BLaER1 (cell line): ENCODE data around the gene ARHGAP42.
A peak's percentile ranks its signal among the peaks of the same experiment; 100 is the strongest.
"Not testable (repeated sequence)": the region's sequence is repeated elsewhere in the genome, so short reads cannot be mapped to it uniquely, and the experiment has no call there.

Experiments
- H3K27ac ChIP-seq: shearing (Covaris generic); formaldehyde crosslinking; 2 replicates; pipeline ENCODE4 v1.8.1; 2022
- H3K27me3 ChIP-seq: shearing (Covaris generic); formaldehyde crosslinking; 2 replicates; pipeline ENCODE4 v1.8.1; 2022
- H3K36me3 ChIP-seq: shearing (Covaris generic); formaldehyde crosslinking; 2 replicates; pipeline ENCODE4 v1.8.1; 2022
- H3K4me1 ChIP-seq: shearing (Covaris generic); formaldehyde crosslinking; 2 replicates; pipeline ENCODE4 v1.8.1; 2022
- H3K4me2 ChIP-seq: shearing (Covaris generic); formaldehyde crosslinking; 2 replicates; pipeline ENCODE4 v1.8.1; 2022
- H3K4me3 ChIP-seq: shearing (Covaris generic); formaldehyde crosslinking; 2 replicates; pipeline ENCODE4 v1.8.1; 2022
- H3K9ac ChIP-seq: shearing (Covaris generic); formaldehyde crosslinking; 2 replicates; pipeline ENCODE4 v1.8.1; 2022
- H3K9me3 ChIP-seq: shearing (Covaris generic); formaldehyde crosslinking; 2 replicates; pipeline ENCODE4 v1.8.1; 2022
- H4K20me1 ChIP-seq: shearing (Covaris generic); formaldehyde crosslinking; 2 replicates; pipeline ENCODE4 v1.8.1; 2022
- Cebpa-rat ChIP-seq: shearing (Covaris generic); IDR thresholded peaks from 2 replicates; pipeline ENCODE4 v1.8.1; 2022

Gene ARHGAP42

GRCh38 chr11:100687054-100687629 is at the start of gene ARHGAP42:
Gene ARHGAP42, plus strand, starts transcription at chr11:100687288. Its CDS starts 391 bp downstream, at chr11:100687679.
- Histone ChIP-seq H3K9me3 (no peaks in the 10 kb centered on the region), H3K27ac (peak within 1 kb of the TSS; percentile 90), H4K20me1 (peaks cover 10% of the 10 kb centered on the region), H3K4me1 (peaks cover 61% of the 10 kb centered on the region), H3K36me3 (peaks cover 5% of the 10 kb centered on the region; the same call in 1 of the 2 replicates), H3K9ac (peak within 1 kb of the TSS; percentile 92), H3K4me2 (peak within 1 kb of the TSS; percentile 85), H3K27me3 (no peaks in the 10 kb centered on the region), H3K4me3 (peak within 1 kb of the TSS; percentile 80)
- no peak for TF ChIP-seq Cebpa-rat

GRCh38 chr11:100637706-100638105 is 49.4 kb upstream of the ARHGAP42 start:
- Histone ChIP-seq H3K27ac (no peak overlapping the region), H3K4me2 (no peak overlapping the region), H3K9ac (no peak overlapping the region), H3K27me3 (no peaks in the 10 kb centered on the region), H3K9me3 (no peaks in the 10 kb centered on the region), H3K36me3 (no peaks in the 10 kb centered on the region), H3K4me1 (no peaks in the 10 kb centered on the region), H3K4me3 (no peak overlapping the region), H4K20me1 (no peaks in the 10 kb centered on the region)
- TF ChIP-seq Cebpa-rat = no peak

- H3K4me3 ChIP-seq = no peak overlapping the region
- H3K9ac ChIP-seq = no peak overlapping the region
- H3K36me3 ChIP-seq = no peaks in the 10 kb centered on the region
- H3K27me3 ChIP-seq = no peaks in the 10 kb centered on the region
- no peak for TF ChIP-seq Cebpa-rat
- no peaks in the 10 kb centered on the region for H4K20me1 ChIP-seq
- no peaks in the 10 kb centered on the region for H3K4me1 ChIP-seq
- H3K4me2 ChIP-seq = no peak overlapping the region
- no peaks in the 10 kb centered on the region for H3K9me3 ChIP-seq
- no peak overlapping the region for H3K27ac ChIP-seq
Observed at GRCh38 chr11:100638648-100639047, 48.4 kb upstream of the ARHGAP42 start.

GRCh38 chr11:100639140-100639539 is 47.9 kb upstream of the ARHGAP42 start:
- H4K20me1 ChIP-seq = no peaks in the 10 kb centered on the region
- H3K4me1 ChIP-seq = no peaks in the 10 kb centered on the region
- no peak overlapping the region for H3K27ac ChIP-seq
- no peak overlapping the region for H3K9ac ChIP-seq
- H3K9me3 ChIP-seq = no peaks in the 10 kb centered on the region
- no peaks in the 10 kb centered on the region for H3K36me3 ChIP-seq
- H3K4me2 ChIP-seq = no peak overlapping the region
- no peak overlapping the region for H3K4me3 ChIP-seq
- TF ChIP-seq Cebpa-rat = no peak
- no peaks in the 10 kb centered on the region for H3K27me3 ChIP-seq

- Histone ChIP-seq H4K20me1 (no peaks in the 10 kb centered on the region), H3K4me2 (no peak overlapping the region), H3K27me3 (no peaks in the 10 kb centered on the region), H3K9ac (no peak overlapping the region), H3K36me3 (no peaks in the 10 kb centered on the region), H3K4me1 (no peaks in the 10 kb centered on the region), H3K27ac (no peak overlapping the region), H3K9me3 (no peaks in the 10 kb centered on the region), H3K4me3 (no peak overlapping the region)
- no peak for TF ChIP-seq Cebpa-rat
Observed at GRCh38 chr11:100640071-100640470, 47.0 kb upstream of the ARHGAP42 start.

GRCh38 chr11:100640646-100641045 is 46.4 kb upstream of the ARHGAP42 start:
- Histone ChIP-seq H3K4me1 (no peaks in the 10 kb centered on the region), H3K9me3 (no peaks in the 10 kb centered on the region), H3K4me3 (no peak overlapping the region), H3K27me3 (no peaks in the 10 kb centered on the region), H4K20me1 (no peaks in the 10 kb centered on the region), H3K27ac (no peak overlapping the region), H3K36me3 (no peaks in the 10 kb centered on the region), H3K4me2 (no peak overlapping the region), H3K9ac (no peak overlapping the region)
- no peak for TF ChIP-seq Cebpa-rat

- no peak overlapping the region for H3K9ac ChIP-seq
Observed at GRCh38 chr11:100641456-100641855, 45.6 kb upstream of the ARHGAP42 start.

GRCh38 chr11:100646545-100646944 is 40.5 kb upstream of the ARHGAP42 start:
- H3K27ac ChIP-seq = no peak overlapping the region
- peaks cover 18% of the 10 kb centered on the region for H3K9me3 ChIP-seq
- no peaks in the 10 kb centered on the region for H3K36me3 ChIP-seq
- no peaks in the 10 kb centered on the region for H4K20me1 ChIP-seq
- H3K9ac ChIP-seq = no peak overlapping the region
- no peak overlapping the region for H3K4me2 ChIP-seq
- H3K4me1 ChIP-seq = peaks cover 6% of the 10 kb centered on the region
- TF ChIP-seq Cebpa-rat = no peak
- H3K27me3 ChIP-seq = no peaks in the 10 kb centered on the region
- H3K4me3 ChIP-seq = no peak overlapping the region

More at GRCh38 chr11:100641456-100641855, 45.6 kb upstream of the ARHGAP42 start:
- Histone ChIP-seq H3K27ac (no peak overlapping the region), H3K4me2 (no peak overlapping the region), H3K9me3 (no peaks in the 10 kb centered on the region), H4K20me1 (no peaks in the 10 kb centered on the region), H3K4me1 (no peaks in the 10 kb centered on the region), H3K4me3 (no peak overlapping the region), H3K36me3 (no peaks in the 10 kb centered on the region), H3K27me3 (no peaks in the 10 kb centered on the region)
- no peak for TF ChIP-seq Cebpa-rat

GRCh38 chr11:100647861-100648260 is 39.2 kb upstream of the ARHGAP42 start:
- TF ChIP-seq Cebpa-rat = no peak
- Histone ChIP-seq H4K20me1 (no peaks in the 10 kb centered on the region), H3K4me2 (peak overlapping the region; percentile 12; the same call in 1 of the 2 replicates), H3K27me3 (no peaks in the 10 kb centered on the region), H3K36me3 (no peaks in the 10 kb centered on the region), H3K9ac (no peak overlapping the region), H3K27ac (no peak overlapping the region), H3K9me3 (peaks cover 18% of the 10 kb centered on the region), H3K4me3 (no peak overlapping the region), H3K4me1 (peaks cover 6% of the 10 kb centered on the region)

- Histone ChIP-seq H3K4me2 (no peak overlapping the region), H3K4me1 (no peaks in the 10 kb centered on the region), H3K36me3 (no peaks in the 10 kb centered on the region), H3K9ac (no peak overlapping the region), H3K4me3 (no peak overlapping the region), H3K27me3 (no peaks in the 10 kb centered on the region), H3K27ac (no peak overlapping the region), H4K20me1 (no peaks in the 10 kb centered on the region), H3K9me3 (no peaks in the 10 kb centered on the region)
- TF ChIP-seq Cebpa-rat = no peak
Observed at GRCh38 chr11:100663583-100663982, 23.5 kb upstream of the ARHGAP42 start.

GRCh38 chr11:100663996-100664395 is 23.1 kb upstream of the ARHGAP42 start:
- no peaks in the 10 kb centered on the region for H4K20me1 ChIP-seq
- no peaks in the 10 kb centered on the region for H3K27me3 ChIP-seq
- H3K4me1 ChIP-seq = no peaks in the 10 kb centered on the region
- no peak overlapping the region for H3K4me2 ChIP-seq
- no peak for TF ChIP-seq Cebpa-rat
- no peaks in the 10 kb centered on the region for H3K36me3 ChIP-seq
- no peak overlapping the region for H3K27ac ChIP-seq
- no peak overlapping the region for H3K9ac ChIP-seq
- H3K9me3 ChIP-seq = no peaks in the 10 kb centered on the region
- no peak overlapping the region for H3K4me3 ChIP-seq

GRCh38 chr11:100666816-100667215 is 20.3 kb upstream of the ARHGAP42 start:
- not testable (repeated sequence) for H4K20me1 ChIP-seq, H3K9me3 ChIP-seq, H3K9ac ChIP-seq, H3K27me3 ChIP-seq, H3K4me2 ChIP-seq, H3K36me3 ChIP-seq, H3K4me3 ChIP-seq, H3K4me1 ChIP-seq, H3K27ac ChIP-seq
